Measurements from ENCODE around the gene SCD5.

SCD5 gene

GRCh38 chr4:82681754-82682153, 116.8 kb downstream of the SCD5 start:
- DNase-seq, result peak; percentile 59

DNA sequence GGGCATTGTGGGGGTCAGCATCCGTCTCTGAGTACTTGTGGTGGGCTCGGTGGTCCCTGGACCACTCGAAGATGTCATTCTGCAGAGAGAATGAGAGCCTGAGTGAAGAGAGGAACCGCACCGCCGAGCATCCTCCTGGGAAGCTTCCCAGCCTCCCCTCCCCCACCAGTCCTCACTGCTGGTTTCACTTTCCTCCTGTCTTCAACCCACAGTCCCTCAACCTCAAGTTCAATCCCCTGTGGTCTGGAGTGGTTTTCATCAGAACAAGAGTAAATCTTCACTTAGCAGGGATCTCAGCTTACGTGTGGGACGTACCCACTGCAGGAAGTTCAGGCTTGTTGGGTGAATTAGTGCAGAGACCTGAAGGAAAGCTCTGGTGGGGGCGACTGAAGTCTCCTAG, 117.8 kb downstream of the SCD5 start:
- DNase-seq, result peak; percentile 8

- no peak for DNase-seq
Observed at GRCh38 chr4:82679531-82679930, 119.1 kb downstream of the SCD5 start.

DNA sequence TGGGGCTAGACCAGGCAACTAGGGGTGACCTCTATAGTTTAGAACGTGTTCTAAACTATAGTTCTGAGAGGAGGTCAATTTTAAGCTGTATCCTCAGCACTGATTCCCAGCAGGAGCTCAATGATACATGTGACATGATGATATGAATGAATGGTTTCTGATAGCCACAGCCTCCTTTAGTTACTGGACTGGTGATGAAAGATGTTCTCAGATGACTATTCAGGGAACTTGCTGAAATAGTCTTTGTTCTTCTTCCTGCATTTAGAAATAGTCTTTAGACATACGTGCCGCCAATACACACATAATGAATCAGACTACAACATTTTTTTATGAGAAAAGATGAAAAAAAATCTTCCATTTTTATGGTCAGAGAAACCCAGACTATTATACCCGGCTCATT, 120.5 kb downstream of the SCD5 start:
- peak; percentile 44 for DNase-seq

DNA sequence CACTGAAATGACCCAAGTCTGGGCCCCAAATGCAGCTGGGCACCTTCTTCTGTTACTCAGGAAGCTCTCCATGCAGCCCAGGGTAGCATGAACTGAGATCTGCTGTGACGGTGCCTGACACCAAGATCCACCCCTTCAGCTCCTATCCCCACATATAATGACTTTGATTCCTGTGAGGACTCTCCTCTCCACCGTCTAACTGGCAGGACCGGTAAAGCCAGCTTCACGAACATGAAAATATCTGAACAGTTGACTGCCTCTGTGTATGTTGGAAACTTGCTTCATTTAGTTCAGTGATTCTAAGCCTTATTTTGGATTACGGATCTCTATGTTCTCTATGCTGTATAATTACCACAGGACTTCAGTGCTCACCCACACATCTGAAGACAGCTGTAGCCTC, 121.3 kb downstream of the SCD5 start:
- DNase-seq, result no peak

- no peak for DNase-seq
Observed at GRCh38 chr4:82667761-82668480, 130.7 kb downstream of the SCD5 start.

DNA sequence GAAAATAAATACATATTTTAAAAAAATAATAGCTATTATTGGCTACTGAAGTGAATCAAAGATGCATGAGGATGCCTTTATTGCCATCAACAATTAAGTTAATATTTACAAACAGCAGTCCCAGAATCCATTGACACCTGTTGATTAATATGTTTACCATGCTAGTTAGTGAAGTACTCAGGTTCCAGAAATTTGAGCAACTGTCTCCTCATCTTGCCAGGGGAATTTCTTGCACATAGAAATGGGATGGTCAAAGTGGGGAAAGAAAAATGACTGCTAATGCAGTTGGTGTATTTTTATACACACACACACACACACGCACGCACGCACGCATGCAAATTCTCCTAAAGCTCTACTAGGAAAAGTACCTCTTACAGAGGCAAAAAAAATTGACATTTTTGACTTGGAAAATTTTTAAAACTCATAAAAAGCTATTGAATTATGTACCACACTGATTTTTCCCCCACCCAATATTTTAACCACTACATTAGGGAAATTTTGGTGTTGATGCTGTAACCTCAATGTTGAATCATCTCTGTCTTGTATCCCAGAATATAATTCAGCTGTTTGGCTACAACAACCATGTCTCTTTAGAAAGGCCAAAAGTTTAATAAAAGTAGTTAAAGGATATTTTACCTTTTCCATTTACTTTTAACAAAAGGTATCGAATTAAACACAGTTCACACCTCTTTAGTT, 131.5 kb downstream of the SCD5 start:
- DNase-seq, result no peak

DNA sequence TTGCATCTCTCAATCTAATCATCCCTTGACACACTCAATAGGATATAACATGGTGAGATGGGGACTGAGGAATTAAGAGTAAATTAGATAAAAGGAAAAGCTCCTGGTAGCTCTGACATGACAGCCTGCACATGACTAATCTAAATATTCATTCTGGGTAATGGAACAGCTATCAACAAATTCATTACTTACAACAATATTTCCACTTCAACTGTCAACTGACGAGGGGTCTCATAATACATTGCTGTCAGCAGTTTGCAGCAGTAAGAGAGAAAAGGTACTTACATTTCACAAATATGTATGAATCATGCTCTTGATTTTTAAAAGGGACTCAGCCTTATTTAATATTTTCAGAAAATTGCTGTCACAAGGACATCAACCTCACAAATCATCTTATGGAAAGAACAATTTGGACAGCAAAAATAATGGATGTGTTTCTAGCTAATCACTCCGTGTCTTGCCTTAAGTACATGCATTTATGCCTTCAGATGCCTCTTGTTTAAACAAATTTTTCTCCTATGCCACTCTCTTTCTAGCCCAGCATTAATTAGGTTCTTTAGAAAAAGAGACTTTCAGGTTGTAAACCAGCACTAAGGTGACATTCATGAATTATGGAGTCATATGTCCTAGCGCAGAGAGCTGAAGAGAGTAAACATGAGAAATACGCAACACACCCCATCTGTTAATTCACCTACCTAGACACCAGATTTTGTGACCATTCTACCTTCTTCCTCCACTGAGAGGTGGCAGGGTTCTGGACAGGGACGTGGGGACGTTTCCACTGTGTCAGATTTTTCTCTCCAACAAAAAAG, 137.2 kb downstream of the SCD5 start:
- no peak for DNase-seq

- DNase-seq, result peak; percentile 82
Observed at GRCh38 chr4:82652062-82652461, 146.5 kb downstream of the SCD5 start.

GRCh38 chr4:82650868-82651267, 147.7 kb downstream of the SCD5 start:
- DNase-seq, result no peak

GRCh38 chr4:82648356-82648755, 150.2 kb downstream of the SCD5 start:
- no peak for DNase-seq

GRCh38 chr4:82645936-82646565, 152.5 kb downstream of the SCD5 start:
- no peak for DNase-seq

DNA sequence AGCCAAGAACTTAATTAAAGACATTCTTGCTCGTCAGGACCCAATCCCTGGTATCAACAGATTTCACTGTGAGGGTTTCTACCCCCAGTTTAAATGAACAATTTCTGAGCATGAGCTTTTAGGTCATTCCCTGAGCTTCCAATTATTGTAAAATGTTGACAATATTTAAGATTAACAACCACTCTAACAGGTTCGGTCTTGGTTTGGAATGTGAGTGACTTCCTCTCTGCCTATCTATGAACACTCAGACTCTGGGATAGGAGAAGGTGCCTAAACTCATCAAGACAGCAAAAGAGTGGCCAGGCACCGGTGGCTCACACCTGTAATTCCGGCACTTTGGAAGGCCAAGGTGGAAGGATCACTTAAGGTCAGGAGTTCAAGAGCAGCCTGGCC, 153.9 kb downstream of the SCD5 start:
- DNase-seq, result no peak

DNA sequence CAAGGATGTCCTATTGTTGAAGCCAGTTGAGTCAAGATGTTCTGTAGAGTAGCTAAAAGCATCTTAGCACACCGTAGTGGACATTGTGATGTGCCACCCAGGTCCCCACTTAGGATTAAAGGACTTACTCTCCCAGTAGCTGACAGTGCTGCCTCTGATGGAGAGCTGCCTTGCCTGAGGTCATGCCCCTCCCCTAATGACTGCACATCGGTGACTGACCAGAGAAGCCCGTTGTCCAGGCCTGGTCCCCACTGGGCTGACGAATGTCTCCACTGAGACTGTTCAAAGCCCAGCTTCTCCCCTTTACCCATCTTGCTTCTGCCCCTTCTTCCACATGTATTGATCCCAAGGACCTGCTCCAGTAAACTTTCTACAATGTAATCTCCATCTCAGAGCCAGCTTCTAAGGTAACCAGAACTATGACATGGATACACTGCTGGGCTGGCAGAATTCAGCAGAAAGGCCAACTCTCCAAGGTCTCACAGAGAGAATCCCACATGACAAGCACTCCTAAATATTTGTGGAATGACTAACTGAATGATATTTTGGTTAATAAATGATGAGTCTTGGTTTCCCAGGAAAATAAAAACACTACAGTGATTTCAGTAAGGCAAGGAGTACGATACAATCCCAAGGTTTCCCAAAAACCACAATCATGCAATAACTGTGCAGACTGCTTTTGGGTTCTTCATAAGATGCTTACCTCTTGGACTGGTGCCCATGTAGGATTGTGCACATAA, 154.4 kb downstream of the SCD5 start:
- no peak for DNase-seq

GRCh38 chr4:82642331-82642730, 156.3 kb downstream of the SCD5 start:
- DNase-seq, result peak; percentile 82

DNA sequence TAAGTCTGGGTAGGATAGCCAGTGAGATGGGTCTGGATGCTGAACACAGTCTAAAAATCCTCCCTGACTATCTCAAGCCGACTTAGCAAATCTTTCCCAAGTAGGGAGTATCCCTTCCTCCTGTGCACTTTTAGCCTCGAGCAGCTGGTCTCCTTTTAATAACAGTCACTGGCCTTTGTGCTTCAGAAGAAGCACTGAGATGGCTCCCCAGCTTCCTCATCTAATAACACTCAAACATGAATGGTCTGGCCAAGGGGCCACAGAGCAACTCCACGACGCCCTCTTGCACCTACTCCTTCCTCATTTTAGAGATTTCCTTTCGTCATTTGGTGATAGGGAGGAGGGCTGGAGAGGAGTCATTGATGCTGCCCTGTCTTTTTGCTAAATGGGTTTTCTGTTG, 158.1 kb downstream of the SCD5 start:
- DNase-seq, result peak; percentile 80

- DNase-seq, result peak; percentile 21
Observed at GRCh38 chr4:82639971-82640370, 158.6 kb downstream of the SCD5 start.

GRCh38 chr4:82638479-82638878, 160.1 kb downstream of the SCD5 start:
- no peak for DNase-seq

- no peak for DNase-seq
Observed at GRCh38 chr4:82630079-82630478, 168.5 kb downstream of the SCD5 start.

GRCh38 chr4:82629238-82630000, 169.2 kb downstream of the SCD5 start:
- DNase-seq, result no peak

DNA sequence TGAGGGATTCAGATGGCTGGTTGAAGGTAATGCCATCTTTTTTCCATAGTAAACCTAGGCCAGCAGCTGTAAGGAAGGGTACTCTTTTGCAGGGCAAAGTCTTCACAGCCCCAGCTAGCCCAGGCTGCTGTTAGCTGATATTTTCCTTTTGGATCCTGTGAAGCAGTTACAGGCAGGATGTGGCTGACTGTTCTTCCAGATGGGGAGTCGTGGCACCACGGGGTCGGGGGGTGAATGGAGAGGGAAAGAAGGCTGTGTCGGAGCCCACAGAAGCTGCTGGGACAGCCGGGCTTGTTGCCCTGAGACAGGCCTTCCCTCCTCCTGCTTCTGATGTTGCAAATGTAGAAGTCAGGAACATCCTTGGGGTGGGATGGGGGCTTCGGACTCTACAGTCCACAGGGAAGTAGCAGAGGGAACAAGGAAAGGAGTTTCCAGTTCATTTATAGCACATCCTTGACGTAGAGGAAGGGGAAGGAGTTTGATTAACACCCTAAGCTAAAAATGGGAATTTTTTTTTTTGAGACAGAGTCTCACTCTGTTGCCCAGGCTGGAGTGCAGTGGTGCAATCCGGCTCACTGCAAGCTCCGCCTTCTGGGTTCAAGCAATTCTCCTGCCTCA, 172.2 kb downstream of the SCD5 start:
- DNase-seq, result no peak

Measured in suppressor macrophage treated with lipopolysaccharide for 4 hours (primary cell).